HepG2 (cell line): ENCODE measurements around the gene TPSAB1. TPM values are rescaled to one million over a fixed set of nuclear protein-coding genes. Genes with fewer than 3 reads are reported as not detected.

Experiments
- ATAC-seq: fragments of 200-7000 bp; cut with Tn5 transposase; 3 replicates; pipeline ENCODE4 v1.9.1; 2020; ENCODE audit warnings: mild to moderate bottlenecking, moderate library complexity
- BruUV-seq: library from RNA; stranded (reverse); fragments of 400-500 nt; replicated peaks from 2 replicates; lab custom pipeline; 2021; lab: Mats Ljungman, UMichigan
- CTCF ChIA-PET: fragments of 300-600 bp; formaldehyde crosslinking; extraction: SDS; loops from one replicate; lab custom pipeline; 2021; ENCODE audit warnings: low total read pairs, inconsistent platforms, low intra/inter-chr PET ratio; lab: Yijun Ruan, JAX
- POLR2A ChIA-PET: fragments of 350-600 bp; sonication (Branson Sonifier 250); formaldehyde crosslinking; loops from one replicate; lab custom pipeline; 2020; ENCODE audit warnings: antibody characterized with exemption, inconsistent platforms; lab: Yijun Ruan, JAX
- DNase-seq: peaks from one replicate; pipeline ENCODE4 v3.0.0-alpha.2; 2015; ENCODE audit warnings: low spot score
- FAIRE-seq: peaks from 3 replicates; lab custom pipeline; 2011; peaks lifted over from hg19 to GRCh38; lab: Jason Lieb, UNC
- H2AFZ ChIP-seq: one replicate; pipeline ENCODE4 v1.6.1; 2011; ENCODE audit warnings: low read length, inconsistent platforms
- H3K27ac ChIP-seq: fragments of 300-600 bp; 3 replicates; pipeline ENCODE4 v1.8.0; 2011; ENCODE audit warnings: mixed run types, mild to moderate bottlenecking, mixed read lengths, low read length, inconsistent platforms; ENCODE audit not compliant: insufficient read depth; ENCODE audit errors: extremely low read length
- H3K27me3 ChIP-seq, 2 experiments: fragments of 200-600 bp in 1 of 2; 2 replicates in 1 of 2; 3 replicates in 1 of 2; pipeline versions ENCODE4 v1.6.0 to v1.8.0; 2011; ENCODE audit warnings: low read length in 2 of 2, mild to moderate bottlenecking in 2 of 2, moderate library complexity in 2 of 2, inconsistent platforms in 1 of 2; ENCODE audit not compliant: insufficient read depth in 2 of 2, control insufficient read depth in 1 of 2
- H3K36me3 ChIP-seq, 2 experiments: fragments of 200-600 bp in 1 of 2; replicated peaks in 1 of 2; 2 replicates in 1 of 2; 3 replicates in 1 of 2; pipeline versions ENCODE4 v1.5.1 to v1.8.0; 2011; ENCODE audit warnings: low read length in 2 of 2, inconsistent platforms in 1 of 2; ENCODE audit not compliant: insufficient read depth in 2 of 2, control insufficient read depth in 1 of 2
- H3K4me1 ChIP-seq: 2 replicates; pipeline ENCODE4 v1.5.1; 2012; ENCODE audit warnings: low read length, inconsistent platforms; ENCODE audit not compliant: insufficient read depth
- H3K4me2 ChIP-seq: 2 replicates; pipeline ENCODE4 v1.6.0; 2011; ENCODE audit warnings: low read depth, low read length, inconsistent platforms
- H3K4me3 ChIP-seq, 3 experiments: fragments of 200-600 bp in 1 of 3; sonication (generic), shearing (Covaris generic) in 1 of 3; replicated peaks in 1 of 3; 2 replicates each; pipeline ENCODE4 v1.5.1; 2011 to 2016; ENCODE audit warnings: low read length in 3 of 3, inconsistent platforms in 2 of 3, low read depth in 2 of 3, mild to moderate bottlenecking in 2 of 3, control low read depth in 1 of 3, mixed read lengths in 1 of 3; ENCODE audit not compliant: insufficient read depth in 1 of 3
- H3K79me2 ChIP-seq: one replicate; pipeline ENCODE4 v1.6.1; 2011; ENCODE audit warnings: low read length, inconsistent platforms; ENCODE audit not compliant: insufficient read depth
- H3K9ac ChIP-seq: 2 replicates; pipeline ENCODE4 v1.6.0; 2011; ENCODE audit warnings: mild to moderate bottlenecking, low read depth, low read length, inconsistent platforms; ENCODE audit not compliant: insufficient read depth
- H3K9me3 ChIP-seq: 2 replicates; pipeline ENCODE4 v1.5.1; 2012; ENCODE audit warnings: mild to moderate bottlenecking, low read length
- H4K20me1 ChIP-seq: 2 replicates; pipeline ENCODE4 v1.6.0; 2011; ENCODE audit warnings: inconsistent platforms, mild to moderate bottlenecking, low read length, moderate library complexity; ENCODE audit not compliant: insufficient read depth
- ARID2 ChIP-seq: sonication (generic); formaldehyde crosslinking; IDR thresholded peaks from 2 replicates; pipeline ENCODE4 v1.8.1; 2022; ENCODE audit warnings: mild to moderate bottlenecking, missing genetic modification reagents, borderline replicate concordance
- FOXC1 ChIP-seq: sonication (generic); formaldehyde crosslinking; IDR thresholded peaks from 2 replicates; pipeline ENCODE4 v1.8.0; 2022; ENCODE audit warnings: mild to moderate bottlenecking, missing genetic modification reagents, borderline replicate concordance
- FUBP1 ChIP-seq: sonication (generic); formaldehyde crosslinking; IDR thresholded peaks from 2 replicates; pipeline ENCODE4 v1.5.1; 2020; ENCODE audit warnings: missing genetic modification reagents, mild to moderate bottlenecking, borderline replicate concordance
- GPN1 ChIP-seq: sonication (generic); formaldehyde crosslinking; IDR thresholded peaks from 2 replicates; pipeline ENCODE4 v1.5.1; 2020; ENCODE audit warnings: missing genetic modification reagents, borderline replicate concordance
- KMT2B ChIP-seq: IDR thresholded peaks from 2 replicates; pipeline ENCODE4 v1.6.1; 2016; ENCODE audit warnings: missing genetic modification reagents, missing compliant biosample characterization
- MAF1 ChIP-seq: sonication (generic); formaldehyde crosslinking; IDR thresholded peaks from 2 replicates; pipeline ENCODE4 v1.5.0; 2020; ENCODE audit warnings: missing genetic modification reagents, borderline replicate concordance
- MLLT10 ChIP-seq: sonication (generic); formaldehyde crosslinking; IDR thresholded peaks from 2 replicates; pipeline ENCODE4 v1.4.0; 2020; ENCODE audit warnings: missing genetic modification reagents
- NCOR1 ChIP-seq: fragments of 200-600 bp; sonication (generic); IDR thresholded peaks from 2 replicates; pipeline ENCODE4 v1.7.0; 2017; ENCODE audit warnings: antibody characterized with exemption, low read length, borderline replicate concordance
- POLR2A ChIP-seq, 2 experiments: IDR thresholded peaks; 2 replicates each; pipeline ENCODE4 v1.6.1; 2011; ENCODE audit warnings: low read depth in 2 of 2, low read length in 2 of 2, mild to moderate bottlenecking in 1 of 2, moderate library complexity in 1 of 2; ENCODE audit not compliant: insufficient read depth in 1 of 2
- POLR2G ChIP-seq: fragments of 200-400 bp; formaldehyde crosslinking; IDR thresholded peaks from 2 replicates; pipeline ENCODE4 v1.6.1; 2018; ENCODE audit warnings: mild to moderate bottlenecking, low read depth, low read length, moderate library complexity
- SALL2 ChIP-seq: sonication (generic); formaldehyde crosslinking; IDR thresholded peaks from 2 replicates; pipeline ENCODE4 v1.8.1; 2023; ENCODE audit warnings: mild to moderate bottlenecking, missing genetic modification reagents, inconsistent platforms
- ZFP62 ChIP-seq: sonication (generic); formaldehyde crosslinking; IDR thresholded peaks from 2 replicates; pipeline ENCODE4 v1.4.0; 2020; ENCODE audit warnings: missing genetic modification reagents
- ZNF343 ChIP-seq: sonication (generic); formaldehyde crosslinking; IDR thresholded peaks from 2 replicates; pipeline ENCODE4 v1.4.0; 2020; ENCODE audit warnings: mild to moderate bottlenecking, missing genetic modification reagents
- ZNF367 ChIP-seq: sonication (generic); formaldehyde crosslinking; IDR thresholded peaks from 2 replicates; pipeline ENCODE4 v1.4.0; 2020; ENCODE audit warnings: missing genetic modification reagents, borderline replicate concordance
- ZNF510 ChIP-seq: sonication (generic); formaldehyde crosslinking; IDR thresholded peaks from 2 replicates; pipeline ENCODE4 v1.4.0; 2020; ENCODE audit warnings: low read depth, mild to moderate bottlenecking, missing genetic modification reagents
- ZNF605 ChIP-seq: sonication (generic); formaldehyde crosslinking; IDR thresholded peaks from 2 replicates; pipeline ENCODE4 v1.8.0; 2022; ENCODE audit warnings: mild to moderate bottlenecking, missing genetic modification reagents
- ZNF614 ChIP-seq: IDR thresholded peaks from 2 replicates; pipeline ENCODE4 v1.6.1; 2018; ENCODE audit warnings: missing biosample characterization, missing genetic modification reagents, inconsistent platforms, borderline replicate concordance
- ZSCAN30 ChIP-seq: sonication (generic); formaldehyde crosslinking; IDR thresholded peaks from 2 replicates; pipeline ENCODE4 v1.5.0; 2020; ENCODE audit warnings: mild to moderate bottlenecking, missing genetic modification reagents
- WGBS: methylation state at CpG from one replicate; pipeline ENCODE4 v1.1.6; 2017; ENCODE audit warnings: low lambda C conversion rate; 5-methylcytosine and 5-hydroxymethylcytosine counted together
- in situ Hi-C: cut with HindIII; loops from 2 replicates; pipeline ENCODE4 v1.10.0; 2017; ENCODE audit warnings: low pct_unique_long_range_greater_than_20kb; ENCODE audit not compliant: extremely low pct_ligation_motif_present
- intact Hi-C: fragments of 100-400 bp; cut with micrococcal nuclease; formaldehyde crosslinking; loops from one replicate; pipeline ENCODE4 v1.10.0; 2022; ENCODE audit not compliant: unreplicated experiment
- polyA plus RNA-seq, 8 experiments: library from polyadenylated mRNA; depleted of rRNA in 3 of 8; stranded (reverse) in 7 of 8; unstranded in 1 of 8; fragments of >200 nt; fragmentation: Illumina TruSeq in 4 of 8; extraction: Trizol in 4 of 8; gene quantifications; 2 replicates each; pipeline versions ENCODE4 v1.2.1 to v1.2.3, GENCODE V29; 2011 to 2016; ENCODE audit warnings: low read depth in 4 of 8, missing spikeins in 1 of 8, mixed read lengths in 1 of 8; ENCODE audit not compliant: insufficient read depth in 1 of 8
- total RNA-seq, 5 experiments: library from RNA; depleted of rRNA; stranded (reverse); fragments of >200 nt; fragmentation: Illumina TruSeq; extraction: Trizol; gene quantifications; 2 replicates each; pipeline ENCODE4 v1.2.3, GENCODE V29; 2016; ENCODE audit warnings: low read depth in 1 of 5

The TPSAB1 gene
- total and polyA plus RNA-seq, 2 of the 13 experiments (the other 11 are each of a cell fraction or from before 2014, with no cell fraction given) = 0.12 TPM; not detected in 1

- FAIRE-seq (no peak), DNase-seq (no peak), ATAC-seq (no peak)
- ChIA-PET POLR2A (no interaction called here), CTCF (no interaction called here)
- H3K27ac ChIP-seq = no peak overlapping the region
- H2AFZ ChIP-seq = no peak overlapping the region
- no peak overlapping the region for H3K4me2 ChIP-seq
- BruUV-seq = no TSS peak
- H3K4me3 ChIP-seq = no peak overlapping the region
- H3K36me3 ChIP-seq = no peaks in the 10 kb centered on the region
- peaks cover 0 to 7% of the 10 kb centered on the region in 2 experiments; a peak in 2 of 5 replicates for H3K27me3 ChIP-seq
- H4K20me1 ChIP-seq = no peaks in the 10 kb centered on the region
- 64% methylated on average over 16 of the region's 23 CpGs for WGBS
- no peaks in the 10 kb centered on the region for H3K9me3 ChIP-seq
- no peak overlapping the region for H3K9ac ChIP-seq
- in situ Hi-C loops = loop anchor here (25.0 kb wide), 1 partner anchor 398 kb away; the partner anchor contains the start of gene GNG13
- TF ChIP-seq NCOR1 (no peak), ZNF605 (CRISPR knock-in tag) (no peak), MAF1 (CRISPR knock-in tag) (no peak), KMT2B (CRISPR knock-in tag) (no peak), ARID2 (CRISPR knock-in tag) (no peak), ZFP62 (CRISPR knock-in tag) (no peak), FOXC1 (CRISPR knock-in tag) (no peak), ZNF343 (no peak), POLR2G (no peak), SALL2 (CRISPR knock-in tag) (no peak), GPN1 (no peak), POLR2A (IDR thresholded peaks at IDR 0.05; ENCODE audit: insufficient read depth in 1 of 2, low read depth in 2 of 2, low read length in 2 of 2) (no peak), ZNF510 (CRISPR knock-in tag) (no peak), ZSCAN30 (no peak), ZNF367 (CRISPR knock-in tag) (no peak), FUBP1 (CRISPR knock-in tag) (no peak), ZNF614 (no peak), MLLT10 (CRISPR knock-in tag) (no peak)
- H3K4me1 ChIP-seq = no peaks in the 10 kb centered on the region
- H3K79me2 ChIP-seq = no peaks in the 10 kb centered on the region
- intact Hi-C loops = no loop called here
These were observed 30.0 kb upstream of the TPSAB1 start for GRCh38 chr16:1210461-1210860.
